Neuronal stem cell (in vitro differentiated cells): ENCODE results near the gene PERCC1.
"Not testable (repeated sequence)": the region's sequence is repeated elsewhere in the genome, so short reads cannot be mapped to it uniquely, and the experiment has no call there.

Experiments used
- DNase-seq: peaks from one replicate; pipeline ENCODE4 v3.0.0-alpha.2; 2013; ENCODE audit warnings: low spot score
- H2AFZ ChIP-seq: one replicate; pipeline ENCODE4 v1.6.1; 2013; ENCODE audit warnings: mild to moderate bottlenecking, low read length, inconsistent platforms
- H2AK5ac ChIP-seq: 2 replicates; pipeline ENCODE4 v1.6.1; 2013; ENCODE audit warnings: low read depth, mild to moderate bottlenecking, inconsistent platforms, low read length, moderate library complexity, mixed read lengths
- H2BK120ac ChIP-seq: 2 replicates; pipeline ENCODE4 v1.6.1; 2013; ENCODE audit warnings: low read depth, mild to moderate bottlenecking, inconsistent platforms, low read length, moderate library complexity, mixed read lengths
- H2BK12ac ChIP-seq: one replicate; pipeline ENCODE4 v1.6.1; 2013; ENCODE audit warnings: low read length, inconsistent platforms
- H2BK15ac ChIP-seq: 2 replicates; pipeline ENCODE4 v1.6.1; 2013; ENCODE audit warnings: mild to moderate bottlenecking, low read length, inconsistent platforms, mixed read lengths
- H2BK5ac ChIP-seq: one replicate; pipeline ENCODE4 v1.6.1; 2013; ENCODE audit warnings: inconsistent platforms, mild to moderate bottlenecking, low read length, moderate library complexity
- H3K14ac ChIP-seq: one replicate; pipeline ENCODE4 v1.6.1; 2013; ENCODE audit warnings: low read length, inconsistent platforms
- H3K18ac ChIP-seq: 2 replicates; pipeline ENCODE4 v1.6.1; 2013; ENCODE audit warnings: low read length, inconsistent platforms
- H3K23ac ChIP-seq: 2 replicates; pipeline ENCODE4 v1.6.1; 2013; ENCODE audit warnings: low read depth, mild to moderate bottlenecking, mixed read lengths, low read length, inconsistent platforms; ENCODE audit not compliant: poor library complexity
- H3K27ac ChIP-seq: replicated peaks from 3 replicates; pipeline ENCODE4 v1.5.1; 2013; ENCODE audit warnings: low read length, inconsistent platforms
- H3K27me3 ChIP-seq, 3 experiments: 2 replicates each; pipeline ENCODE4 v1.6.1; 2013; ENCODE audit warnings: low read length in 3 of 3, mild to moderate bottlenecking in 2 of 3, inconsistent platforms in 1 of 3, low read depth in 1 of 3, mixed read lengths in 1 of 3, moderate library complexity in 1 of 3; ENCODE audit not compliant: control insufficient read depth in 3 of 3, insufficient read depth in 3 of 3
- H3K36me3 ChIP-seq, 2 donors: replicated peaks in 1 of 2; 2 replicates each; pipeline ENCODE4 v1.6.1; 2013; ENCODE audit warnings: low read length in 2 of 2; ENCODE audit not compliant: control insufficient read depth in 2 of 2, insufficient read depth in 2 of 2
- H3K4ac ChIP-seq: 2 replicates; pipeline ENCODE4 v1.6.1; 2013; ENCODE audit warnings: inconsistent platforms, mild to moderate bottlenecking, low read length, moderate library complexity
- H3K4me1 ChIP-seq, 2 donors: 1 replicate in 1 of 2; 2 replicates in 1 of 2; pipeline ENCODE4 v1.6.1; 2013; ENCODE audit warnings: low read length in 2 of 2, low read depth in 1 of 2; ENCODE audit not compliant: control insufficient read depth in 2 of 2, insufficient read depth in 1 of 2
- H3K4me2 ChIP-seq: one replicate; pipeline ENCODE4 v1.6.1; 2013; ENCODE audit warnings: mild to moderate bottlenecking, low read length, inconsistent platforms; ENCODE audit not compliant: insufficient read depth, poor library complexity, severe bottlenecking
- H3K4me3 ChIP-seq, 2 donors: 2 replicates each; pipeline ENCODE4 v1.5.1; 2013; ENCODE audit warnings: low read length in 2 of 2, mild to moderate bottlenecking in 2 of 2, inconsistent platforms in 1 of 2, moderate library complexity in 1 of 2
- H3K79me1 ChIP-seq: one replicate; pipeline ENCODE4 v1.6.1; 2013; ENCODE audit warnings: low read depth, mild to moderate bottlenecking, inconsistent platforms, low read length, moderate library complexity
- H3K9ac ChIP-seq: one replicate; pipeline ENCODE4 v1.6.1; 2013; ENCODE audit warnings: mild to moderate bottlenecking, low read depth, low read length, inconsistent platforms; ENCODE audit not compliant: poor library complexity
- H3K9me3 ChIP-seq, 2 donors: replicated peaks in 1 of 2; 2 replicates each; pipeline versions ENCODE3 to v1.6.1; 2013; ENCODE audit warnings: low read length in 2 of 2, mild to moderate bottlenecking in 2 of 2, inconsistent platforms in 1 of 2, low read depth in 1 of 2, mixed read lengths in 1 of 2, moderate library complexity in 1 of 2; ENCODE audit not compliant: control insufficient read depth in 2 of 2, insufficient read depth in 1 of 2
- H4K8ac ChIP-seq: one replicate; pipeline ENCODE4 v1.6.1; 2013; ENCODE audit warnings: low read depth, mild to moderate bottlenecking, inconsistent platforms, low read length, moderate library complexity
- H4K91ac ChIP-seq: one replicate; pipeline ENCODE4 v1.6.1; 2013; ENCODE audit warnings: low read length, low read depth, mild to moderate bottlenecking, inconsistent platforms; ENCODE audit not compliant: poor library complexity
- WGBS, 2 donors: extraction: QIAGEN DNeasy Blood & Tissue Kit; methylation state at CpG; one replicate each; pipeline ENCODE4 v1.1.7; 2013; ENCODE audit warnings: missing lambda C conversion rate in 2 of 2, mixed read lengths in 1 of 2; ENCODE audit not compliant: insufficient read length in 2 of 2, insufficient replicate concordance in 1 of 2; ENCODE audit errors: extremely low coverage in 2 of 2; 5-methylcytosine and 5-hydroxymethylcytosine counted together

Gene PERCC1

GRCh38 chr16:1438229-1439057 is 7.6 kb downstream of the PERCC1 start:
- no peak overlapping the region for H3K23ac ChIP-seq
- no peak overlapping the region for H3K4ac ChIP-seq
- no peak overlapping the region for H4K91ac ChIP-seq
- no peaks in the 10 kb centered on the region for H3K9me3 ChIP-seq
- H3K36me3 ChIP-seq, result no peaks in the 10 kb centered on the region
- no peak overlapping the region for H3K9ac ChIP-seq
- H2BK15ac ChIP-seq, result peak overlapping the region; percentile 37
- no peak overlapping the region for H3K27ac ChIP-seq
- H3K14ac ChIP-seq, result peak overlapping the region; percentile 75
- no peaks in the 10 kb centered on the region for H3K27me3 ChIP-seq
- no peak overlapping the region for H3K4me2 ChIP-seq
- peak overlapping the region; percentile 43 for H2AFZ ChIP-seq
- H3K18ac ChIP-seq, result no peak overlapping the region
- H2BK12ac ChIP-seq, result peak overlapping the region; percentile 22
- H2BK120ac ChIP-seq, result no peak overlapping the region
- no peak overlapping the region for H3K4me3 ChIP-seq
- H3K79me1 ChIP-seq, result no peaks in the 10 kb centered on the region
- no peak for DNase-seq
- peak overlapping the region; percentile 39 for H2BK5ac ChIP-seq
- peaks cover 0 to 10% of the 10 kb centered on the region in 2 donors for H3K4me1 ChIP-seq
- no peak overlapping the region for H4K8ac ChIP-seq
- H2AK5ac ChIP-seq, result peak overlapping the region; percentile 81
- no CpG with 5 or more reads among the region's 35 CpGs for WGBS, 2 donors

- peak overlapping the region; percentile 60 for H3K9ac ChIP-seq
- H2AK5ac ChIP-seq, result peak overlapping the region; percentile 68
- peak overlapping the region; percentile 37 for H2BK15ac ChIP-seq
- no peak overlapping the region for H4K91ac ChIP-seq
- H3K23ac ChIP-seq, result no peak overlapping the region
- peak overlapping the region; percentile 38 for H3K14ac ChIP-seq
- H3K27me3 ChIP-seq, result no peaks in the 10 kb centered on the region
- no peak overlapping the region for H3K27ac ChIP-seq
- no peaks in the 10 kb centered on the region for H3K36me3 ChIP-seq
- H3K4me2 ChIP-seq, result no peak overlapping the region
- H3K4me3 ChIP-seq, result no peak overlapping the region
- H3K9me3 ChIP-seq, result no peaks in the 10 kb centered on the region
- no CpG with 5 or more reads among the region's 27 CpGs for WGBS, 2 donors
- H4K8ac ChIP-seq, result no peak overlapping the region
- H3K4me1 ChIP-seq, result peaks cover 0 to 4% of the 10 kb centered on the region in 2 donors
- no peak overlapping the region for H3K4ac ChIP-seq
- peak overlapping the region; percentile 22 for H2BK12ac ChIP-seq
- H2BK120ac ChIP-seq, result no peak overlapping the region
- no peak for DNase-seq
- peak overlapping the region; percentile 39 for H2BK5ac ChIP-seq
- H2AFZ ChIP-seq, result peak overlapping the region; percentile 43
- H3K79me1 ChIP-seq, result no peaks in the 10 kb centered on the region
- H3K18ac ChIP-seq, result peak overlapping the region; percentile 64
These were observed 8.3 kb downstream of the PERCC1 start for GRCh38 chr16:1439058-1439698.

DNA sequence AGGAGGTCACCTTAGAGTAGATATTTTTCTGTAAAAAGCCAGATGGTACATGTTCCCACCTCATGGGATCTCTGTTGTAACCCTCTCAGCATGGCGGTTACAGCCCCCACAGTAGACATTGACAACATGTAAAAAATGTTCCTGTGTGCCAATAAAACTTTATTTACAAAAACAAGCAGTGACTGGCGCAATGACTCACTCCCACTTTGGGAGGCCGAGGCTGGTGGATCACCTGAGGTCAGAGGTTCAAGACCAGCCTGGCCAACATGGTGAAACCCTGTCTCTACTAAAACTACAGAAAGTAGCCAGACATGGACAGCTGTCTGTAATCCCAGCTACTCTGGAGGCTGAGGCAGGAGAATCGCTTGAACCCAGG is 8.8 kb downstream of the PERCC1 start:
- not testable (repeated sequence) for H3K27ac ChIP-seq, H3K36me3 ChIP-seq, H3K23ac ChIP-seq, H3K9ac ChIP-seq, H2AK5ac ChIP-seq, H3K18ac ChIP-seq, H4K8ac ChIP-seq, H3K4me2 ChIP-seq, DNase-seq, H3K79me1 ChIP-seq, H3K9me3 ChIP-seq, H2BK12ac ChIP-seq, H3K4me3 ChIP-seq, H2BK15ac ChIP-seq, H3K4ac ChIP-seq, H3K4me1 ChIP-seq, H3K27me3 ChIP-seq, H2AFZ ChIP-seq, H3K14ac ChIP-seq, H2BK5ac ChIP-seq, H2BK120ac ChIP-seq, H4K91ac ChIP-seq
- WGBS, 2 donors, result no CpG with 5 or more reads among the region's 4 CpGs

GRCh38 chr16:1441391-1441829 is 10.5 kb downstream of the PERCC1 start:
- no peak overlapping the region for H4K8ac ChIP-seq
- no peak overlapping the region for H2BK120ac ChIP-seq
- H3K18ac ChIP-seq, result no peak overlapping the region
- H2BK15ac ChIP-seq, result no peak overlapping the region
- H3K27ac ChIP-seq, result no peak overlapping the region
- no peak overlapping the region for H2BK5ac ChIP-seq
- peaks cover 0 to 7% of the 10 kb centered on the region in 2 donors for H3K36me3 ChIP-seq
- no peak overlapping the region for H3K9ac ChIP-seq
- no peak overlapping the region for H3K14ac ChIP-seq
- no peaks in the 10 kb centered on the region for H3K4me1 ChIP-seq
- H3K4me2 ChIP-seq, result no peak overlapping the region
- H3K4me3 ChIP-seq, result no peak overlapping the region
- no peak for DNase-seq
- no peak overlapping the region for H2BK12ac ChIP-seq
- H2AK5ac ChIP-seq, result no peak overlapping the region
- no peak overlapping the region for H4K91ac ChIP-seq
- WGBS, 2 donors, result no CpG with 5 or more reads among the region's 22 CpGs
- no peaks in the 10 kb centered on the region for H3K79me1 ChIP-seq
- H3K27me3 ChIP-seq, result no peaks in the 10 kb centered on the region
- peak overlapping the region; percentile 65 for H3K23ac ChIP-seq
- no peak overlapping the region for H2AFZ ChIP-seq
- no peak overlapping the region for H3K4ac ChIP-seq
- H3K9me3 ChIP-seq, result no peaks in the 10 kb centered on the region
